H1 (cell line): ENCODE results near the gene C20orf141. TPM values are rescaled to one million over a fixed set of nuclear protein-coding genes. Genes with fewer than 3 reads are reported as not detected.

Source experiments
- CTCF ChIA-PET: fragments of 300-600 bp; sonication (Branson Sonifier 250); formaldehyde crosslinking; loops from one replicate; lab custom pipeline; 2021; ENCODE audit not compliant: partially characterized antibody; lab: Charles Lee
- POLR2A ChIA-PET: fragments of 300-600 bp; sonication (Branson Sonifier 250); formaldehyde crosslinking; loops from one replicate; lab custom pipeline; 2021; ENCODE audit warnings: inconsistent platforms; ENCODE audit not compliant: partially characterized antibody; lab: Charles Lee
- DNase-seq, 2 experiments: peaks; one replicate each; pipeline versions ENCODE4 v3.0.0 to v3.0.0-alpha.2; 2010 to 2022; ENCODE audit warnings: low spot score in 2 of 2, low read depth in 1 of 2, mixed read lengths in 1 of 2
- FAIRE-seq: peaks from 2 replicates; lab custom pipeline; 2011; peaks lifted over from hg19 to GRCh38; lab: Jason Lieb, UNC
- H2AFZ ChIP-seq: 2 replicates; pipeline ENCODE4 v1.8.1; 2012; ENCODE audit warnings: low read length, inconsistent platforms
- H2AK5ac ChIP-seq: 2 replicates; pipeline ENCODE4 v1.6.1; 2013; ENCODE audit warnings: low read depth, low read length
- H2BK120ac ChIP-seq: replicated peaks from 2 replicates; pipeline ENCODE3; 2013; ENCODE audit warnings: low read depth, low read length, inconsistent platforms
- H2BK12ac ChIP-seq: 2 replicates; pipeline ENCODE4 v1.6.1; 2013; ENCODE audit warnings: low read depth, low read length
- H2BK15ac ChIP-seq: 2 replicates; pipeline ENCODE4 v1.6.1; 2013; ENCODE audit warnings: low read length
- H2BK20ac ChIP-seq: 2 replicates; pipeline ENCODE4 v1.6.1; 2013; ENCODE audit warnings: low read length
- H2BK5ac ChIP-seq: 2 replicates; pipeline ENCODE4 v1.6.1; 2013; ENCODE audit warnings: low read depth, low read length
- H3K14ac ChIP-seq: 2 replicates; pipeline ENCODE4 v1.6.1; 2013; ENCODE audit warnings: inconsistent platforms; ENCODE audit not compliant: insufficient read length
- H3K18ac ChIP-seq: 2 replicates; pipeline ENCODE4 v1.6.1; 2013; ENCODE audit warnings: low read length; ENCODE audit errors: extremely low read depth
- H3K23ac ChIP-seq: 2 replicates; pipeline ENCODE4 v1.6.1; 2013; ENCODE audit warnings: inconsistent platforms; ENCODE audit not compliant: insufficient read length
- H3K23me2 ChIP-seq: 2 replicates; pipeline ENCODE4 v1.6.1; 2013; ENCODE audit warnings: low read depth, low read length
- H3K27ac ChIP-seq: 2 replicates; pipeline ENCODE4 v1.6.1; 2011; ENCODE audit warnings: low read depth, low read length, inconsistent platforms
- H3K27me3 ChIP-seq, 4 experiments: replicated peaks in 1 of 4; 1 replicate in 1 of 4; 2 replicates in 3 of 4; pipeline versions ENCODE4 v1.6.1 to v1.8.1; 2011 to 2013; ENCODE audit warnings: low read length in 3 of 4, mild to moderate bottlenecking in 3 of 4, inconsistent platforms in 2 of 4, mixed read lengths in 2 of 4, moderate library complexity in 1 of 4; ENCODE audit not compliant: control insufficient read depth in 3 of 4, insufficient read depth in 3 of 4; ENCODE audit errors: extremely low read depth in 1 of 4
- H3K36me3 ChIP-seq, 4 experiments: 2 replicates each; pipeline versions ENCODE4 v1.6.1 to v1.8.1; 2011 to 2013; ENCODE audit warnings: mild to moderate bottlenecking in 4 of 4, low read length in 3 of 4, moderate library complexity in 2 of 4, control low read depth in 1 of 4, inconsistent platforms in 1 of 4; ENCODE audit not compliant: insufficient read depth in 4 of 4, control insufficient read depth in 2 of 4
- H3K4ac ChIP-seq: replicated peaks from 2 replicates; pipeline ENCODE3; 2013; ENCODE audit warnings: low read length, low read depth, mixed read lengths, inconsistent platforms; ENCODE audit not compliant: insufficient read length
- H3K4me1 ChIP-seq, 4 experiments: replicated peaks in 1 of 4; 1 replicate in 1 of 4; 2 replicates in 3 of 4; pipeline versions ENCODE4 v1.6.1 to v1.8.1; 2011 to 2013; ENCODE audit warnings: low read length in 3 of 4, inconsistent platforms in 2 of 4, mixed read lengths in 1 of 4; ENCODE audit not compliant: insufficient read depth in 4 of 4, control insufficient read depth in 3 of 4
- H3K4me2 ChIP-seq, 2 experiments: 2 replicates each; pipeline versions ENCODE4 v1.6.1 to v1.8.1; 2011 to 2013; ENCODE audit warnings: low read depth in 2 of 2, low read length in 2 of 2, control low read depth in 1 of 2, inconsistent platforms in 1 of 2, mild to moderate bottlenecking in 1 of 2; ENCODE audit not compliant: insufficient read depth in 1 of 2
- H3K4me3 ChIP-seq, 4 experiments: fragments of 200-600, 300-600 bp in 1 of 4; sonication (generic), shearing (Covaris generic), sonication (Bioruptor Twin) in 1 of 4; 2 replicates each; pipeline versions ENCODE4 v1.5.1 to v1.8.1; 2011 to 2016; ENCODE audit warnings: low read length in 4 of 4, low read depth in 3 of 4, control low read depth in 2 of 4, inconsistent platforms in 2 of 4, mild to moderate bottlenecking in 2 of 4, mixed read lengths in 1 of 4, moderate library complexity in 1 of 4; ENCODE audit not compliant: insufficient read depth in 2 of 4; ENCODE audit errors: extremely low read depth in 1 of 4
- H3K56ac ChIP-seq: replicated peaks from 2 replicates; pipeline ENCODE3; 2013; ENCODE audit warnings: low read depth, mild to moderate bottlenecking, mixed read lengths, low read length, inconsistent platforms; ENCODE audit not compliant: insufficient read length
- H3K79me1 ChIP-seq: 2 replicates; pipeline ENCODE4 v1.6.1; 2013; ENCODE audit warnings: low read depth, low read length, control low read depth
- H3K79me2 ChIP-seq, 2 experiments: 2 replicates each; pipeline versions ENCODE4 v1.6.1 to v1.8.1; 2012 to 2013; ENCODE audit warnings: low read length in 2 of 2, mild to moderate bottlenecking in 2 of 2, inconsistent platforms in 1 of 2; ENCODE audit not compliant: insufficient read depth in 2 of 2, control insufficient read depth in 1 of 2
- H3K9ac ChIP-seq, 4 experiments: replicated peaks in 1 of 4; 1 replicate in 1 of 4; 2 replicates in 3 of 4; pipeline versions ENCODE4 v1.6.1 to v1.8.1; 2011 to 2013; ENCODE audit warnings: low read depth in 3 of 4, low read length in 3 of 4, control low read depth in 2 of 4, mild to moderate bottlenecking in 2 of 4, moderate library complexity in 2 of 4, inconsistent platforms in 1 of 4; ENCODE audit errors: extremely low read depth in 1 of 4
- H3K9me3 ChIP-seq, 2 experiments: 2 replicates each; pipeline versions ENCODE4 v1.6.1 to v1.8.1; 2012 to 2013; ENCODE audit warnings: mild to moderate bottlenecking in 2 of 2, moderate library complexity in 2 of 2, control low read depth in 1 of 2, inconsistent platforms in 1 of 2, low read depth in 1 of 2, low read length in 1 of 2, mixed read lengths in 1 of 2; ENCODE audit not compliant: insufficient read depth in 2 of 2
- H4K20me1 ChIP-seq, 2 experiments: replicated peaks in 1 of 2; 2 replicates each; pipeline versions ENCODE3 to v1.8.1; 2011 to 2013; ENCODE audit warnings: inconsistent platforms in 2 of 2, low read length in 2 of 2, mild to moderate bottlenecking in 1 of 2; ENCODE audit not compliant: insufficient read depth in 2 of 2, control insufficient read depth in 1 of 2
- H4K5ac ChIP-seq: 2 replicates; pipeline ENCODE4 v1.6.1; 2013; ENCODE audit warnings: low read length, low read depth, mixed read lengths, inconsistent platforms; ENCODE audit not compliant: insufficient read length
- H4K8ac ChIP-seq: 2 replicates; pipeline ENCODE4 v1.8.0; 2013; ENCODE audit warnings: mild to moderate bottlenecking, moderate library complexity, low read length, inconsistent platforms; ENCODE audit not compliant: insufficient read depth; ENCODE audit errors: extremely low read depth
- H4K91ac ChIP-seq: replicated peaks from 2 replicates; pipeline ENCODE3; 2013; ENCODE audit warnings: low read length, mixed read lengths, inconsistent platforms; ENCODE audit not compliant: insufficient read length
- ASH2L ChIP-seq: fragments of 200-600, 300-600 bp; sonication (generic); IDR thresholded peaks from one replicate; pipeline ENCODE4 v1.7.1; 2017; ENCODE audit warnings: low read length
- BRCA1 ChIP-seq: IDR thresholded peaks from 2 replicates; pipeline ENCODE4 v1.6.1; 2012; ENCODE audit warnings: low read depth, low read length, improper control_type of control experiment
- EZH2 ChIP-seq: fragments of 200-600 bp; sonication (generic); IDR thresholded peaks from 2 replicates; pipeline ENCODE4 v1.7.1; 2012; ENCODE audit warnings: low read depth, mild to moderate bottlenecking, moderate library complexity, low read length, inconsistent platforms; ENCODE audit not compliant: severe bottlenecking
- JUND ChIP-seq: IDR thresholded peaks from 2 replicates; pipeline ENCODE4 v1.6.1; 2011; ENCODE audit warnings: mild to moderate bottlenecking, improper control_type of control experiment, low read length
- MAFK ChIP-seq: IDR thresholded peaks from 2 replicates; pipeline ENCODE4 v1.6.1; 2012; ENCODE audit warnings: low read depth, mild to moderate bottlenecking, improper control_type of control experiment, low read length
- POLR2AphosphoS5 ChIP-seq: IDR thresholded peaks from 2 replicates; pipeline ENCODE4 v1.6.1; 2011; ENCODE audit warnings: low read depth, low read length
- POU5F1 ChIP-seq: IDR thresholded peaks from 2 replicates; pipeline ENCODE4 v1.6.1; 2011; ENCODE audit warnings: low read depth, mild to moderate bottlenecking, low read length, moderate library complexity
- SRF ChIP-seq: IDR thresholded peaks from 2 replicates; pipeline ENCODE4 v1.6.1; 2011; ENCODE audit warnings: mild to moderate bottlenecking, low read depth, low read length, moderate library complexity
- ZNF274 ChIP-seq: IDR thresholded peaks from 2 replicates; pipeline ENCODE4 v1.7.0; 2012; ENCODE audit warnings: low read length, borderline replicate concordance; ENCODE audit errors: extremely low read depth
- WGBS, 2 experiments: shearing (Covaris generic) in 1 of 2; methylation state at CpG; one replicate each; pipeline versions ENCODE4 v1.1.6 to v1.1.7; 2013 to 2015; ENCODE audit warnings: low lambda C conversion rate in 2 of 2, mixed read lengths in 2 of 2, inconsistent platforms in 1 of 2, low coverage in 1 of 2, missing lambda C conversion rate in 1 of 2; ENCODE audit not compliant: insufficient replicate concordance in 2 of 2, insufficient coverage in 1 of 2, insufficient read length in 1 of 2; ENCODE audit errors: extremely low coverage in 1 of 2, missing lambda C conversion rate in 1 of 2; 5-methylcytosine and 5-hydroxymethylcytosine counted together
- polyA plus RNA-seq, 7 experiments: library from polyadenylated mRNA; depleted of rRNA in 3 of 7; stranded (reverse) in 5 of 7; unstranded in 2 of 7; fragments of >200 nt in 5 of 7; fragments of 200-250 nt in 2 of 7; gene quantifications; 1 replicate in 5 of 7; 2 replicates in 1 of 7; 4 replicates in 1 of 7; pipeline versions ENCODE4 v1.2.1 to v1.2.3, GENCODE V29; 2011 to 2013; ENCODE audit warnings: missing spikeins in 2 of 7, mixed read lengths in 2 of 7
- total RNA-seq: library from RNA; stranded (reverse); fragmentation: NEBNext Ultra II Directional; extraction: Animal tissue kit (Norgen Biotek cat#: 25700); gene quantifications from 2 replicates; pipeline ENCODE4 v1.2.1, GENCODE V29; 2021
- TF ChIP-seq, protein P1 (sequence below), 3 experiments: IDR thresholded peaks; 1 replicate in 2 of 3; 2 replicates in 1 of 3; pipeline versions ENCODE4 v1.5.1 to v1.6.1; 2011; ENCODE audit warnings: low read length in 3 of 3, mild to moderate bottlenecking in 3 of 3, inconsistent platforms in 2 of 3, low read depth in 1 of 3, moderate library complexity in 1 of 3; ENCODE audit not compliant: insufficient read depth in 1 of 3; ENCODE audit errors: control extremely low read depth in 1 of 3

The C20orf141 gene
- total and polyA plus RNA-seq, 2 of the 8 experiments (the other 6 are each of a cell fraction or from before 2014, with no cell fraction given): not detected

DNA sequence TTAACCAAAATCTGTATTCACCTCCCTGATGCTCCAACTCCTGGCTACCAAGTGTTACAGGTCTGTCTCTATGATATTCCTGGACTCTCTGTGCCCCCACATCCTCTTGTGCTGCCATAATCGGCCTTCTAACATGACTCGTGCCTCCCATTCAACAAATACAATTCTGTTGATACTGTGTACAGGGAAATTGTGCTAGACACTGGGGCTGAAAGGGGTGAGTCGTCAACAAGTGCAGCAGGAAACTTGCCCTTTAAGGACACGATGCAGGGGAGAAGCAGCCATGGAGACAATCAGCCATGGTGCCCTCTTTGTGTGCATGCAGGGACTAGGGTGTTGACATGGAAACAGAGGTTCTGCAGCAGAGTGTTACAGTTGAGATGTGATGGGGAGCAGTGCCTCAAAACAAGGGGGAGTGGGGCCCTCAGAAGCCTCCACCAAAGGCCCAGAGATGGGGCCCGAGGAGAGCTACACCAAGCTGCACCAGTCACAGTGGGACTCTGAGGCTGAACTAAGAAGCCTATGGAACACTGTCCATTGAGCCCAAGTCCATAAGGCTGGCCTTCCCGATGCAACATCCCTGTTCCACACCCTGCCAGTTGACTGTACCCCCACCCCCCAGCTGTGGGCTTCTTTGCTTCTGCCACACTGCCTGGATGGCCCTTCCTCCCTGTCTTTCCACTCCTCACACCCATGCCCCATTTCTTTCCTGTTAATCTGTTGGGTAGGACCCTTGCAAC lies 22.6 kb downstream of the C20orf141 start:
- peaks cover 9% of the 10 kb centered on the region; the same call in 1 of the 2 replicates for H3K23me2 ChIP-seq
- no peaks in the 10 kb centered on the region; a peak in 1 of 7 replicates for H3K4me1 ChIP-seq
- no peak overlapping the region for H4K5ac ChIP-seq
- H2AFZ ChIP-seq: no peak overlapping the region
- peaks cover 5 to 20% (median 18%) of the 10 kb centered on the region in 4 experiments for H3K27me3 ChIP-seq
- H3K14ac ChIP-seq: no peak overlapping the region
- H2BK12ac ChIP-seq: no peak overlapping the region
- no peak overlapping the region for H2BK5ac ChIP-seq
- ChIA-PET CTCF (interaction anchor here (1.8 to 4.1 kb wide), 2 partner anchors 14 to 82 kb away, joined by 6 to 20 read pairs; no protein-coding TSS in a partner anchor), POLR2A (interaction anchor here (0.6 kb wide), 1 partner anchor 16 kb away, joined by 5 read pairs; no protein-coding TSS in a partner anchor)
- no peak overlapping the region for H3K23ac ChIP-seq
- peaks cover 0 to 5% of the 10 kb centered on the region in 2 experiments for H4K20me1 ChIP-seq
- no peak overlapping the region for H3K4ac ChIP-seq
- no peak overlapping the region for H3K9ac ChIP-seq
- no peak overlapping the region for H3K18ac ChIP-seq
- no peak overlapping the region for H2AK5ac ChIP-seq
- FAIRE-seq: no peak
- no peaks in the 10 kb centered on the region for H3K79me2 ChIP-seq
- no peak overlapping the region for H2BK120ac ChIP-seq
- no peak overlapping the region for H3K4me3 ChIP-seq
- H3K27ac ChIP-seq: no peak overlapping the region
- H3K79me1 ChIP-seq: no peaks in the 10 kb centered on the region
- no peak overlapping the region for H4K91ac ChIP-seq
- no peak for DNase-seq
- no peak overlapping the region for H3K4me2 ChIP-seq
- H2BK20ac ChIP-seq: no peak overlapping the region
- no peak overlapping the region for H4K8ac ChIP-seq
- peaks cover 0 to 5% (median 0%) of the 10 kb centered on the region in 4 experiments; a peak in 1 of 8 replicates for H3K36me3 ChIP-seq
- WGBS, 2 experiments: 91% methylated on average over 6 of the region's 6 CpGs; no CpG with 5 or more reads in 1 of the 2 experiments
- no peak overlapping the region for H2BK15ac ChIP-seq
- peaks cover 0 to 6% of the 10 kb centered on the region in 2 experiments; a peak in 1 of 4 replicates for H3K9me3 ChIP-seq
- no peak overlapping the region for H3K56ac ChIP-seq
- no peak for TF ChIP-seq SRF
- no peak for TF ChIP-seq POU5F1
- TF ChIP-seq POLR2AphosphoS5: no peak
- no peak for TF ChIP-seq MAFK
- TF ChIP-seq ZNF274: no peak
- no peak for TF ChIP-seq ASH2L
- TF ChIP-seq BRCA1: no peak
- no peak for TF ChIP-seq JUND
- TF ChIP-seq, protein P1, sequence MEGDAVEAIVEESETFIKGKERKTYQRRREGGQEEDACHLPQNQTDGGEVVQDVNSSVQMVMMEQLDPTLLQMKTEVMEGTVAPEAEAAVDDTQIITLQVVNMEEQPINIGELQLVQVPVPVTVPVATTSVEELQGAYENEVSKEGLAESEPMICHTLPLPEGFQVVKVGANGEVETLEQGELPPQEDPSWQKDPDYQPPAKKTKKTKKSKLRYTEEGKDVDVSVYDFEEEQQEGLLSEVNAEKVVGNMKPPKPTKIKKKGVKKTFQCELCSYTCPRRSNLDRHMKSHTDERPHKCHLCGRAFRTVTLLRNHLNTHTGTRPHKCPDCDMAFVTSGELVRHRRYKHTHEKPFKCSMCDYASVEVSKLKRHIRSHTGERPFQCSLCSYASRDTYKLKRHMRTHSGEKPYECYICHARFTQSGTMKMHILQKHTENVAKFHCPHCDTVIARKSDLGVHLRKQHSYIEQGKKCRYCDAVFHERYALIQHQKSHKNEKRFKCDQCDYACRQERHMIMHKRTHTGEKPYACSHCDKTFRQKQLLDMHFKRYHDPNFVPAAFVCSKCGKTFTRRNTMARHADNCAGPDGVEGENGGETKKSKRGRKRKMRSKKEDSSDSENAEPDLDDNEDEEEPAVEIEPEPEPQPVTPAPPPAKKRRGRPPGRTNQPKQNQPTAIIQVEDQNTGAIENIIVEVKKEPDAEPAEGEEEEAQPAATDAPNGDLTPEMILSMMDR (IDR thresholded peaks at IDR 0.05; ENCODE audit: control extremely low read depth in 1 of 3, insufficient read depth in 1 of 3, low read depth in 1 of 3, low read length in 3 of 3): no peak
- TF ChIP-seq EZH2: no peak
